Measurements from ENCODE around the gene ARFGEF2. TPM values are rescaled to one million over a fixed set of nuclear protein-coding genes. Genes with fewer than 3 reads are reported as not detected.
"Not testable (repeated sequence)": the region's sequence is repeated elsewhere in the genome, so short reads cannot be mapped to it uniquely, and the experiment has no call there.

ARFGEF2 gene
- total and polyA plus RNA-seq, 4 donors = 10.3 to 51.3 (median 16.6) TPM

DNA sequence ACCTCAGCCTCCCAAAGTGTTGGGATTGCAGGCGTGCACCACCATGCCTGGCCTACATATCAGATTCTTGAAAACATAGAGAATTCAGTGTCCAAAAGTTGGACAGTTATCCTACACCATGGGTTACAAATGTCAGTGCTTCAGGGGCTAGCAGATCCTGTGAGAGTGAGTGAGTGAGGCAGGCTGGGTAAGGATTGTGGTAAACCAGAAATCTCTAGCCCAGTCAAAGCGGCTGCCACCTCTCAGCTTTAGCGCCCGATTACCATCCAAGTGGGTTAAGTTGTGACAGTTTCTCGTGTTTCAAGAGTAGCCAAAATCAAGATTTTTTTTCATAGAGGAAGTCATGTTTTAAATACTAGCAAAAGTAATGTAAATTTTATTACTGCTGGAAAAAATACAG lies 102.7 kb downstream of the ARFGEF2 start:
- no peak overlapping the region for H3K27ac ChIP-seq (ENCODE audit: low read depth in 1 of 2, low read length in 2 of 2)
- no peaks in the 10 kb centered on the region for H3K9me3 ChIP-seq (ENCODE audit: control insufficient read depth in 4 of 4, low read length in 3 of 4)
- H3K9ac ChIP-seq (ENCODE audit: low read depth in 1 of 2, low read length in 2 of 2) = no peak overlapping the region
- H3K4me3 ChIP-seq (ENCODE audit: low read depth in 1 of 3, low read length in 3 of 3) = no peak overlapping the region
- no peak for TF ChIP-seq SP1 (IDR thresholded peaks at IDR 0.05)
- TF ChIP-seq FOXA2 (IDR thresholded peaks at IDR 0.05) = no peak
- TF ChIP-seq, protein P1, sequence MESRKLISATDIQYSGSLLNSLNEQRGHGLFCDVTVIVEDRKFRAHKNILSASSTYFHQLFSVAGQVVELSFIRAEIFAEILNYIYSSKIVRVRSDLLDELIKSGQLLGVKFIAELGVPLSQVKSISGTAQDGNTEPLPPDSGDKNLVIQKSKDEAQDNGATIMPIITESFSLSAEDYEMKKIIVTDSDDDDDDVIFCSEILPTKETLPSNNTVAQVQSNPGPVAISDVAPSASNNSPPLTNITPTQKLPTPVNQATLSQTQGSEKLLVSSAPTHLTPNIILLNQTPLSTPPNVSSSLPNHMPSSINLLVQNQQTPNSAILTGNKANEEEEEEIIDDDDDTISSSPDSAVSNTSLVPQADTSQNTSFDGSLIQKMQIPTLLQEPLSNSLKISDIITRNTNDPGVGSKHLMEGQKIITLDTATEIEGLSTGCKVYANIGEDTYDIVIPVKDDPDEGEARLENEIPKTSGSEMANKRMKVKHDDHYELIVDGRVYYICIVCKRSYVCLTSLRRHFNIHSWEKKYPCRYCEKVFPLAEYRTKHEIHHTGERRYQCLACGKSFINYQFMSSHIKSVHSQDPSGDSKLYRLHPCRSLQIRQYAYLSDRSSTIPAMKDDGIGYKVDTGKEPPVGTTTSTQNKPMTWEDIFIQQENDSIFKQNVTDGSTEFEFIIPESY (IDR thresholded peaks at IDR 0.05) = no peak
- TF ChIP-seq, protein P2, sequence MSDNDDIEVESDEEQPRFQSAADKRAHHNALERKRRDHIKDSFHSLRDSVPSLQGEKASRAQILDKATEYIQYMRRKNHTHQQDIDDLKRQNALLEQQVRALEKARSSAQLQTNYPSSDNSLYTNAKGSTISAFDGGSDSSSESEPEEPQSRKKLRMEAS (IDR thresholded peaks at IDR 0.05) = no peak
- TF ChIP-seq NR2F2 (IDR thresholded peaks at IDR 0.05) = no peak
- no peak for TF ChIP-seq JUND (IDR thresholded peaks at IDR 0.05)
- no peak for TF ChIP-seq EGR1 (IDR thresholded peaks at IDR 0.05; ENCODE audit: low read depth in 2 of 2)
- TF ChIP-seq FOXA1 (IDR thresholded peaks at IDR 0.05) = no peak
- TF ChIP-seq, protein P3, sequence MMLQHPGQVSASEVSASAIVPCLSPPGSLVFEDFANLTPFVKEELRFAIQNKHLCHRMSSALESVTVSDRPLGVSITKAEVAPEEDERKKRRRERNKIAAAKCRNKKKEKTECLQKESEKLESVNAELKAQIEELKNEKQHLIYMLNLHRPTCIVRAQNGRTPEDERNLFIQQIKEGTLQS (IDR thresholded peaks at IDR 0.05) = no peak
- no peak for TF ChIP-seq GABPA (IDR thresholded peaks at IDR 0.05 in 1 of 2, conservative IDR thresholded peaks at IDR 0.05 in 1 of 2)
- TF ChIP-seq, protein P4, sequence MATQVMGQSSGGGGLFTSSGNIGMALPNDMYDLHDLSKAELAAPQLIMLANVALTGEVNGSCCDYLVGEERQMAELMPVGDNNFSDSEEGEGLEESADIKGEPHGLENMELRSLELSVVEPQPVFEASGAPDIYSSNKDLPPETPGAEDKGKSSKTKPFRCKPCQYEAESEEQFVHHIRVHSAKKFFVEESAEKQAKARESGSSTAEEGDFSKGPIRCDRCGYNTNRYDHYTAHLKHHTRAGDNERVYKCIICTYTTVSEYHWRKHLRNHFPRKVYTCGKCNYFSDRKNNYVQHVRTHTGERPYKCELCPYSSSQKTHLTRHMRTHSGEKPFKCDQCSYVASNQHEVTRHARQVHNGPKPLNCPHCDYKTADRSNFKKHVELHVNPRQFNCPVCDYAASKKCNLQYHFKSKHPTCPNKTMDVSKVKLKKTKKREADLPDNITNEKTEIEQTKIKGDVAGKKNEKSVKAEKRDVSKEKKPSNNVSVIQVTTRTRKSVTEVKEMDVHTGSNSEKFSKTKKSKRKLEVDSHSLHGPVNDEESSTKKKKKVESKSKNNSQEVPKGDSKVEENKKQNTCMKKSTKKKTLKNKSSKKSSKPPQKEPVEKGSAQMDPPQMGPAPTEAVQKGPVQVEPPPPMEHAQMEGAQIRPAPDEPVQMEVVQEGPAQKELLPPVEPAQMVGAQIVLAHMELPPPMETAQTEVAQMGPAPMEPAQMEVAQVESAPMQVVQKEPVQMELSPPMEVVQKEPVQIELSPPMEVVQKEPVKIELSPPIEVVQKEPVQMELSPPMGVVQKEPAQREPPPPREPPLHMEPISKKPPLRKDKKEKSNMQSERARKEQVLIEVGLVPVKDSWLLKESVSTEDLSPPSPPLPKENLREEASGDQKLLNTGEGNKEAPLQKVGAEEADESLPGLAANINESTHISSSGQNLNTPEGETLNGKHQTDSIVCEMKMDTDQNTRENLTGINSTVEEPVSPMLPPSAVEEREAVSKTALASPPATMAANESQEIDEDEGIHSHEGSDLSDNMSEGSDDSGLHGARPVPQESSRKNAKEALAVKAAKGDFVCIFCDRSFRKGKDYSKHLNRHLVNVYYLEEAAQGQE (IDR thresholded peaks at IDR 0.05) = no peak
- DNase-seq (ENCODE audit: low spot score) = no peak
- WGBS = 93% methylated on average over 5 of the region's 5 CpGs
- peaks cover 13 to 74% (median 46%) of the 10 kb centered on the region in 4 donors for H3K36me3 ChIP-seq (ENCODE audit: control insufficient read depth in 4 of 4, insufficient read depth in 3 of 4, low read depth in 1 of 4, low read length in 3 of 4)
- H3K4me1 ChIP-seq (ENCODE audit: control insufficient read depth in 4 of 4, insufficient read depth in 4 of 4, low read length in 3 of 4) = no peaks in the 10 kb centered on the region
- H3K27me3 ChIP-seq (ENCODE audit: control insufficient read depth in 4 of 4, insufficient read depth in 4 of 4, low read length in 3 of 4) = no peaks in the 10 kb centered on the region

DNA sequence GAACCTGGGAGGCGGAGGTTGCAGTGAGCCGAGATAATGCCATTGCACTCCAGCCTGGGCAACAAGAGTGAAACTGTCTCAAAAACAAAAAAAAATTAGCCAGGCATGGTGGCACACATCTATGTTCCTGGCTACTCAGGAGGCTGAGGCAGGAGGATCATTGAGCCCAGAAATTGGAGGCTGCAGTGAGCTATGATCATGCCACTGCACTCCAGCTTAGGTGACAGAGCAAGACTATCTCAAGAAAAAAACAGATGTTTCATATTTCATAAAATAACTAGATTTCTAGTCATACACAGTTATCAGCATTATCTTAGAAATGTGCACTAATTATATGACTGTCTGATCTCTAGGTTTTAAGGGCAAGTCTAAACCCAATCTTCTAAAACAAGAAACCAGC lies 106.7 kb downstream of the ARFGEF2 start:
- H3K4me3 ChIP-seq (ENCODE audit: low read depth in 1 of 3, low read length in 3 of 3); H3K9me3 ChIP-seq (ENCODE audit: control insufficient read depth in 4 of 4, low read length in 3 of 4); H3K4me1 ChIP-seq (ENCODE audit: control insufficient read depth in 4 of 4, insufficient read depth in 4 of 4, low read length in 3 of 4); H3K27ac ChIP-seq (ENCODE audit: low read depth in 1 of 2, low read length in 2 of 2); H3K27me3 ChIP-seq (ENCODE audit: control insufficient read depth in 4 of 4, insufficient read depth in 4 of 4, low read length in 3 of 4); DNase-seq (ENCODE audit: low spot score); H3K9ac ChIP-seq (ENCODE audit: low read depth in 1 of 2, low read length in 2 of 2): not testable (repeated sequence)
- H3K36me3 ChIP-seq (ENCODE audit: control insufficient read depth in 4 of 4, insufficient read depth in 3 of 4, low read depth in 1 of 4, low read length in 3 of 4) = peaks cover 12 to 60% (median 47%) of the 10 kb centered on the region in 4 donors
- 96% methylated on average over 2 of the region's 2 CpGs for WGBS

DNA sequence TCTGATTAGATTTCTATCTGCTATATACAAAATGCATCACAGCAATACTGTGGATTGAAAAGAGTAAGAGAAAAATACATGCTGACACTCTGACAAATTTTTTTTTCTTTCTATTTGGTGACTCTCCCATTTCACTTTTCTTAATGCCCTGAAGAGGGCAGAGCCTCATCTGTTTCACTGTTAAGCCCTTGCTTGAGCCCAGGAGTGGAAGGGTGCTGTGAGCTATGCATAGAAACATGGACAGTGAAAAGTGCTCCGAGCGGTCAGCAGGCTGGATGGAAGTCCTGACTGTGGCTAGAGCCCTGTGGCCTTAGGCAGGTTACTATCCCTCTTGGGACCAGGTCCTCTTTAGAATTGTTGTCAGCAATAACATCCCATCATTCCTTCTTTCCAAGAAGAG lies 107.2 kb downstream of the ARFGEF2 start:
- Histone ChIP-seq H3K27ac (ENCODE audit: low read depth in 1 of 2, low read length in 2 of 2) (no peak overlapping the region), H3K4me1 (ENCODE audit: control insufficient read depth in 4 of 4, insufficient read depth in 4 of 4, low read length in 3 of 4) (no peaks in the 10 kb centered on the region), H3K27me3 (ENCODE audit: control insufficient read depth in 4 of 4, insufficient read depth in 4 of 4, low read length in 3 of 4) (no peaks in the 10 kb centered on the region), H3K9ac (ENCODE audit: low read depth in 1 of 2, low read length in 2 of 2) (no peak overlapping the region), H3K9me3 (ENCODE audit: control insufficient read depth in 4 of 4, low read length in 3 of 4) (no peaks in the 10 kb centered on the region), H3K4me3 (ENCODE audit: low read depth in 1 of 3, low read length in 3 of 3) (no peak overlapping the region), H3K36me3 (ENCODE audit: control insufficient read depth in 4 of 4, insufficient read depth in 3 of 4, low read depth in 1 of 4, low read length in 3 of 4) (peaks cover 12 to 63% (median 50%) of the 10 kb centered on the region in 4 donors)
- WGBS = 76% methylated on average over 2 of the region's 2 CpGs
- no peak for TF ChIP-seq FOXA2 (IDR thresholded peaks at IDR 0.05)
- peak; percentile 46 to 67 for TF ChIP-seq RAD21 (IDR thresholded peaks at IDR 0.05)
- no peak for TF ChIP-seq HNF4G (IDR thresholded peaks at IDR 0.05)
- TF ChIP-seq, protein P2 (IDR thresholded peaks at IDR 0.05) = no peak
- TF ChIP-seq TAF1 (conservative IDR thresholded peaks at IDR 0.05) = no peak
- no peak for TF ChIP-seq SP1 (IDR thresholded peaks at IDR 0.05)
- TF ChIP-seq NR2F2 (IDR thresholded peaks at IDR 0.05) = no peak
- TF ChIP-seq, protein P5, sequence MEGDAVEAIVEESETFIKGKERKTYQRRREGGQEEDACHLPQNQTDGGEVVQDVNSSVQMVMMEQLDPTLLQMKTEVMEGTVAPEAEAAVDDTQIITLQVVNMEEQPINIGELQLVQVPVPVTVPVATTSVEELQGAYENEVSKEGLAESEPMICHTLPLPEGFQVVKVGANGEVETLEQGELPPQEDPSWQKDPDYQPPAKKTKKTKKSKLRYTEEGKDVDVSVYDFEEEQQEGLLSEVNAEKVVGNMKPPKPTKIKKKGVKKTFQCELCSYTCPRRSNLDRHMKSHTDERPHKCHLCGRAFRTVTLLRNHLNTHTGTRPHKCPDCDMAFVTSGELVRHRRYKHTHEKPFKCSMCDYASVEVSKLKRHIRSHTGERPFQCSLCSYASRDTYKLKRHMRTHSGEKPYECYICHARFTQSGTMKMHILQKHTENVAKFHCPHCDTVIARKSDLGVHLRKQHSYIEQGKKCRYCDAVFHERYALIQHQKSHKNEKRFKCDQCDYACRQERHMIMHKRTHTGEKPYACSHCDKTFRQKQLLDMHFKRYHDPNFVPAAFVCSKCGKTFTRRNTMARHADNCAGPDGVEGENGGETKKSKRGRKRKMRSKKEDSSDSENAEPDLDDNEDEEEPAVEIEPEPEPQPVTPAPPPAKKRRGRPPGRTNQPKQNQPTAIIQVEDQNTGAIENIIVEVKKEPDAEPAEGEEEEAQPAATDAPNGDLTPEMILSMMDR (IDR thresholded peaks at IDR 0.05; ENCODE audit: low read depth, low read length, missing input control) = peak; percentile 19
- no peak for TF ChIP-seq JUND (IDR thresholded peaks at IDR 0.05)
- no peak for DNase-seq (ENCODE audit: low spot score)
